ENCODE measurements around the gene SPDEF. TPM values are rescaled to one million over a fixed set of nuclear protein-coding genes. Genes with fewer than 3 reads are reported as not detected.
A peak's percentile ranks its signal among the peaks of the same experiment; 100 is the strongest.

SPDEF gene
- total and polyA plus RNA-seq, 7 experiments from 2014 or later: 0.39 to 0.40 TPM; not detected in 5

GRCh38 chr6:34598712-34599111, 42.6 kb upstream of the SPDEF start:
- DNase-seq (no peak), ATAC-seq (no peak)
- POLR2A ChIA-PET: no interaction called here
- no peaks in the 10 kb centered on the region for H3K27me3 ChIP-seq (ENCODE audit: control insufficient read depth in 2 of 2, insufficient read depth in 2 of 2, low read length in 2 of 2)
- H3K27ac ChIP-seq (ENCODE audit: low read depth, low read length): no peak overlapping the region
- CTCF ChIA-PET: no interaction called here
- Mint-ChIP-seq H3K27ac (peak overlapping the region in 1 of 9 donors; percentile 13), H3K9me3 (no peaks in the 10 kb centered on the region), H3K4me3 (no peak overlapping the region), H3K4me1 (peaks cover 0 to 70% (median 55%) of the 10 kb centered on the region in 7 donors), H3K27me3 (no peaks in the 10 kb centered on the region), H3K36me3 (peaks cover 0 to 21% (median 5%) of the 10 kb centered on the region in 5 donors)
- H3K9me3 ChIP-seq (ENCODE audit: control insufficient read depth in 2 of 3, low read length in 3 of 3): no peaks in the 10 kb centered on the region
- H3K4me3 ChIP-seq (ENCODE audit: low read length): no peak overlapping the region
- intact Hi-C loops (cut with micrococcal nuclease): no loop called here
- H3K36me3 ChIP-seq (ENCODE audit: control insufficient read depth in 2 of 3, insufficient read depth in 3 of 3, low read length in 3 of 3): peaks cover 0 to 9% (median 0%) of the 10 kb centered on the region in 3 experiments
- H3K4me1 ChIP-seq (ENCODE audit: control insufficient read depth in 2 of 2, insufficient read depth in 2 of 2, low read length in 2 of 2): no peaks in the 10 kb centered on the region

- H3K4me1 ChIP-seq (ENCODE audit: control insufficient read depth in 2 of 2, insufficient read depth in 2 of 2, low read length in 2 of 2): no peaks in the 10 kb centered on the region
- ATAC-seq (no peak), DNase-seq (no peak)
- H3K4me3 ChIP-seq (ENCODE audit: low read length): no peak overlapping the region
- Mint-ChIP-seq H3K27me3 (no peaks in the 10 kb centered on the region), H3K36me3 (peaks cover 0 to 23% (median 5%) of the 10 kb centered on the region in 5 donors), H3K4me3 (peak overlapping the region in 1 of 10 donors; percentile 23), H3K9me3 (no peaks in the 10 kb centered on the region), H3K4me1 (peaks cover 0 to 76% (median 57%) of the 10 kb centered on the region in 7 donors), H3K27ac (peak overlapping the region in 6 of 9 donors; percentile 3 to 60 (median 30))
- H3K27me3 ChIP-seq (ENCODE audit: control insufficient read depth in 2 of 2, insufficient read depth in 2 of 2, low read length in 2 of 2): no peaks in the 10 kb centered on the region
- intact Hi-C loops (cut with micrococcal nuclease): no loop called here
- ChIA-PET POLR2A (no interaction called here), CTCF (interaction anchor here (0.5 to 1.4 kb wide), 2 partner anchors 11 to 182 kb away, joined by 4 to 7 read pairs; no protein-coding TSS in a partner anchor)
- H3K9me3 ChIP-seq (ENCODE audit: control insufficient read depth in 2 of 3, low read length in 3 of 3): no peaks in the 10 kb centered on the region
- peaks cover 0 to 4% (median 0%) of the 10 kb centered on the region in 3 experiments for H3K36me3 ChIP-seq (ENCODE audit: control insufficient read depth in 2 of 3, insufficient read depth in 3 of 3, low read length in 3 of 3)
- no peak overlapping the region for H3K27ac ChIP-seq (ENCODE audit: low read depth, low read length)
These were observed 41.6 kb upstream of the SPDEF start for GRCh38 chr6:34597605-34598353.

- H3K36me3 Mint-ChIP-seq: peaks cover 0 to 16% (median 5%) of the 10 kb centered on the region in 5 donors
- no peaks in the 10 kb centered on the region for H3K27me3 ChIP-seq (ENCODE audit: control insufficient read depth in 2 of 2, insufficient read depth in 2 of 2, low read length in 2 of 2)
- H3K4me3 Mint-ChIP-seq: peak overlapping the region in 1 of 10 donors; percentile 21
- no peak overlapping the region for H3K27ac ChIP-seq (ENCODE audit: low read depth, low read length)
- CTCF ChIA-PET: interaction anchor here (1.4 kb wide), 1 partner anchor 12 kb away, joined by 7 read pairs; no protein-coding TSS in a partner anchor
- H3K4me3 ChIP-seq (ENCODE audit: low read length): no peak overlapping the region
- intact Hi-C loops (cut with micrococcal nuclease): no loop called here
- no peak for DNase-seq
- no peaks in the 10 kb centered on the region for H3K9me3 ChIP-seq (ENCODE audit: control insufficient read depth in 2 of 3, low read length in 3 of 3)
- no peaks in the 10 kb centered on the region for H3K27me3 Mint-ChIP-seq
- ATAC-seq: no peak
- H3K4me1 ChIP-seq (ENCODE audit: control insufficient read depth in 2 of 2, insufficient read depth in 2 of 2, low read length in 2 of 2): peaks cover 0 to 2% of the 10 kb centered on the region in 2 donors
- no peaks in the 10 kb centered on the region for H3K9me3 Mint-ChIP-seq
- peak overlapping the region in 5 of 9 donors; percentile 9 to 43 (median 12) for H3K27ac Mint-ChIP-seq
- POLR2A ChIA-PET: no interaction called here
- peaks cover 0 to 4% (median 0%) of the 10 kb centered on the region in 3 experiments for H3K36me3 ChIP-seq (ENCODE audit: control insufficient read depth in 2 of 3, insufficient read depth in 3 of 3, low read length in 3 of 3)
- peaks cover 5 to 80% (median 58%) of the 10 kb centered on the region in 7 donors for H3K4me1 Mint-ChIP-seq
These were observed 40.7 kb upstream of the SPDEF start for GRCh38 chr6:34596798-34597197.

GRCh38 chr6:34595332-34596184, 39.4 kb upstream of the SPDEF start:
- peaks cover 0 to 5% (median 0%) of the 10 kb centered on the region in 3 experiments for H3K36me3 ChIP-seq (ENCODE audit: control insufficient read depth in 2 of 3, insufficient read depth in 3 of 3, low read length in 3 of 3)
- Mint-ChIP-seq H3K36me3 (peaks cover 2 to 10% (median 4%) of the 10 kb centered on the region in 5 donors), H3K27me3 (no peaks in the 10 kb centered on the region), H3K4me3 (no peak overlapping the region), H3K9me3 (no peaks in the 10 kb centered on the region), H3K4me1 (peaks cover 7 to 76% (median 54%) of the 10 kb centered on the region in 7 donors), H3K27ac (peak overlapping the region in 2 of 9 donors; percentile 8 to 45)
- ATAC-seq (no peak), DNase-seq (no peak)
- no peak overlapping the region for H3K27ac ChIP-seq (ENCODE audit: low read depth, low read length)
- no peaks in the 10 kb centered on the region for H3K27me3 ChIP-seq (ENCODE audit: control insufficient read depth in 2 of 2, insufficient read depth in 2 of 2, low read length in 2 of 2)
- H3K9me3 ChIP-seq (ENCODE audit: control insufficient read depth in 2 of 3, low read length in 3 of 3): no peaks in the 10 kb centered on the region
- ChIA-PET CTCF (no interaction called here), POLR2A (no interaction called here)
- intact Hi-C loops (cut with micrococcal nuclease): no loop called here
- H3K4me1 ChIP-seq (ENCODE audit: control insufficient read depth in 2 of 2, insufficient read depth in 2 of 2, low read length in 2 of 2): peaks cover 0 to 4% of the 10 kb centered on the region in 2 donors
- H3K4me3 ChIP-seq (ENCODE audit: low read length): no peak overlapping the region

GRCh38 chr6:34593701-34594100, 37.6 kb upstream of the SPDEF start:
- Histone ChIP-seq H3K4me1 (ENCODE audit: control insufficient read depth in 2 of 2, insufficient read depth in 2 of 2, low read length in 2 of 2) (peaks cover 0 to 4% of the 10 kb centered on the region in 2 donors), H3K27ac (ENCODE audit: low read depth, low read length) (no peak overlapping the region), H3K4me3 (ENCODE audit: low read length) (no peak overlapping the region), H3K9me3 (ENCODE audit: control insufficient read depth in 2 of 3, low read length in 3 of 3) (no peaks in the 10 kb centered on the region), H3K36me3 (ENCODE audit: control insufficient read depth in 2 of 3, insufficient read depth in 3 of 3, low read length in 3 of 3) (peaks cover 0 to 23% (median 4%) of the 10 kb centered on the region in 3 experiments), H3K27me3 (ENCODE audit: control insufficient read depth in 2 of 2, insufficient read depth in 2 of 2, low read length in 2 of 2) (no peaks in the 10 kb centered on the region)
- ATAC-seq (no peak), DNase-seq (no peak)
- intact Hi-C loops (cut with micrococcal nuclease): no loop called here
- Mint-ChIP-seq H3K4me3 (no peak overlapping the region), H3K4me1 (peaks cover 7 to 63% (median 43%) of the 10 kb centered on the region in 7 donors), H3K9me3 (no peaks in the 10 kb centered on the region), H3K27ac (peak overlapping the region in 2 of 9 donors; percentile 19 to 43), H3K27me3 (no peaks in the 10 kb centered on the region), H3K36me3 (peaks cover 3 to 10% (median 7%) of the 10 kb centered on the region in 5 donors)
- POLR2A ChIA-PET: interaction anchor here (1.2 kb wide), 1 partner anchor 8 kb away, joined by 3 read pairs; no protein-coding TSS in a partner anchor
- CTCF ChIA-PET: interaction anchor here (0.6 to 1.8 kb wide), 3 partner anchors 14 to 134 kb away, joined by 4 to 5 read pairs (median 5); no protein-coding TSS in a partner anchor

- POLR2A ChIA-PET: interaction anchor here (1.4 kb wide), 1 partner anchor 10 kb away, joined by 4 read pairs; no protein-coding TSS in a partner anchor
These were observed 36.3 kb upstream of the SPDEF start for GRCh38 chr6:34592208-34592952.

More at GRCh38 chr6:34592208-34592952, 36.3 kb upstream of the SPDEF start:
- Histone ChIP-seq H3K9me3 (ENCODE audit: control insufficient read depth in 2 of 3, low read length in 3 of 3) (no peaks in the 10 kb centered on the region), H3K27ac (ENCODE audit: low read depth, low read length) (no peak overlapping the region), H3K4me3 (ENCODE audit: low read length) (no peak overlapping the region), H3K4me1 (ENCODE audit: control insufficient read depth in 2 of 2, insufficient read depth in 2 of 2, low read length in 2 of 2) (peaks cover 0 to 4% of the 10 kb centered on the region in 2 donors), H3K27me3 (ENCODE audit: control insufficient read depth in 2 of 2, insufficient read depth in 2 of 2, low read length in 2 of 2) (no peaks in the 10 kb centered on the region), H3K36me3 (ENCODE audit: control insufficient read depth in 2 of 3, insufficient read depth in 3 of 3, low read length in 3 of 3) (peaks cover 0 to 36% (median 4%) of the 10 kb centered on the region in 3 experiments)
- H3K9me3 Mint-ChIP-seq: no peaks in the 10 kb centered on the region
- DNase-seq: no peak
- no peak for ATAC-seq
- CTCF ChIA-PET: interaction anchor here (0.6 to 1.8 kb wide), 2 partner anchors 16 to 1911 kb away, joined by 3 to 5 read pairs; no protein-coding TSS in a partner anchor
- H3K4me3 Mint-ChIP-seq: no peak overlapping the region
- H3K4me1 Mint-ChIP-seq: peaks cover 7 to 50% (median 31%) of the 10 kb centered on the region in 7 donors
- intact Hi-C loops (cut with micrococcal nuclease): no loop called here
- H3K27ac Mint-ChIP-seq: peak overlapping the region in 4 of 9 donors; percentile 4 to 77 (median 28)
- peaks cover 0 to 10% (median 7%) of the 10 kb centered on the region in 5 donors for H3K36me3 Mint-ChIP-seq
- no peaks in the 10 kb centered on the region for H3K27me3 Mint-ChIP-seq

Measured in naive thymus-derived CD4-positive, alpha-beta T cell (primary cell).